Measurements from ENCODE around the gene DGKK.

The DGKK gene

DNA sequence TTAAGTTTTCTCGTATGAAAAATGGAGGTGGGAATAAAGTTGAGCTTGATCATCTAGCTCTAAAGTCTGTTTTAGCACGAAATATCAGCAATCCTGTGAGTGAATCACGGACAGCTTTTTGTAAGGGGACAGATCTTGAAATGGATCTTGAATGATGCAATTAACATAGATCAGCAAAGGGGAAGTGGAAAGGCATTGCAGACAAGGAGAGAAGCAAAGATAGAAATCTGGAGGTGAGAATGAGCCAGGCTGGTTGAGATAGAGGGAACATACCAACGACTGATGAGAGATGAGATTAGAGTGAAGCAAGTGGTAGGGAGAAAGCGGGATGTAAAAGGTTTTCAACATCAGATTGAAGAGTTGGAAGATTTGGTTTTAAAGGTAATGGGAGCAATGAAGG is 4.6 kb upstream of the DGKK start:
- TF ChIP-seq, protein P1, sequence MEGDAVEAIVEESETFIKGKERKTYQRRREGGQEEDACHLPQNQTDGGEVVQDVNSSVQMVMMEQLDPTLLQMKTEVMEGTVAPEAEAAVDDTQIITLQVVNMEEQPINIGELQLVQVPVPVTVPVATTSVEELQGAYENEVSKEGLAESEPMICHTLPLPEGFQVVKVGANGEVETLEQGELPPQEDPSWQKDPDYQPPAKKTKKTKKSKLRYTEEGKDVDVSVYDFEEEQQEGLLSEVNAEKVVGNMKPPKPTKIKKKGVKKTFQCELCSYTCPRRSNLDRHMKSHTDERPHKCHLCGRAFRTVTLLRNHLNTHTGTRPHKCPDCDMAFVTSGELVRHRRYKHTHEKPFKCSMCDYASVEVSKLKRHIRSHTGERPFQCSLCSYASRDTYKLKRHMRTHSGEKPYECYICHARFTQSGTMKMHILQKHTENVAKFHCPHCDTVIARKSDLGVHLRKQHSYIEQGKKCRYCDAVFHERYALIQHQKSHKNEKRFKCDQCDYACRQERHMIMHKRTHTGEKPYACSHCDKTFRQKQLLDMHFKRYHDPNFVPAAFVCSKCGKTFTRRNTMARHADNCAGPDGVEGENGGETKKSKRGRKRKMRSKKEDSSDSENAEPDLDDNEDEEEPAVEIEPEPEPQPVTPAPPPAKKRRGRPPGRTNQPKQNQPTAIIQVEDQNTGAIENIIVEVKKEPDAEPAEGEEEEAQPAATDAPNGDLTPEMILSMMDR (conservative IDR thresholded peaks at IDR 0.05; ENCODE audit: low read depth, low read length), result no peak
- H3K4me3 ChIP-seq (ENCODE audit: low read length), result no peak overlapping the region
- DNase-seq (ENCODE audit: low read depth), result no peak

DNA sequence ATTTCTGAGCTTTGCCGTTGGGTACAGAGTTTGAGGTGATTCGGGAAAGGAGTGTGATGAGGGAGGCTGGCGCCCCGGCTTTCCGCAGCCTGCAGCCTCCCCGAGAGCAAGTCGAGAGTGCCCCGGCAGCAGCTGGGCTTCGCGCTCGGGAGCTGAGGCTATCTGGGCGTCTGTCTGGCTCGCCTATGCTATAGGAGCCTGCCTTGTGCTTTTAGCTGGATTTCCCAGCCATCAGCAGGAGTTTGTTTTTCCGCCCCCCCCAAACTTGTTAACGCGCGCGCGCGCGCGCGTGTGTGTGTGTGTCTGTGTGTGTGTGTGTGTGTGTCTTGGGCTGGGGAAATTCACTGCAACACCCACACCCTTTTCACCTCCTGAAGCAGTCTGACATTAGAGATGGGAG is 765 bp upstream of the DGKK start:
- no peak overlapping the region for H3K4me3 ChIP-seq (ENCODE audit: low read length)
- TF ChIP-seq, protein P1 (conservative IDR thresholded peaks at IDR 0.05; ENCODE audit: low read depth, low read length), result no peak
- no peak for DNase-seq (ENCODE audit: low read depth)

DNA sequence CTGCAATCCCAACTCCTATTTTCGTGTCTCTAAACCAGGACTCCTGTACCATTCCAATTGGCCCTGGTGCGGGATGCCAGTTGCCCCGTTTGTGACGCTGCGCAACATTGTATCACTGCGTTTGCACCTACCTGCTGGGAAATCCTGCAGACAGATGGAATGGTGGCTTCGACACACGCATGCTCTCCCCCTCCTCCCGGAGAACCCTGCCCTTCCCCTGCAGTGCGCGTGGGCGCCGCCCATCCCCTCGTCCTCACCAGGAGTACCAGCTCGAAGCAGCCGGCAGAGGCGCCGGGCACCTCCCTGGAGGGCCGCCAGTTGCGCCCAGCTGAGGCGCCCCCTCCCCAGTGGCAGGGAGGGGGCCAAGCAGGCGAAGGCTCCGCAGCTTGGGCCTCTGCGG is 1.4 kb downstream of the DGKK start:
- DNase-seq (ENCODE audit: low read depth), result no peak
- TF ChIP-seq, protein P1 (conservative IDR thresholded peaks at IDR 0.05; ENCODE audit: low read depth, low read length), result no peak
- H3K4me3 ChIP-seq (ENCODE audit: low read length), result no peak overlapping the region

DNA sequence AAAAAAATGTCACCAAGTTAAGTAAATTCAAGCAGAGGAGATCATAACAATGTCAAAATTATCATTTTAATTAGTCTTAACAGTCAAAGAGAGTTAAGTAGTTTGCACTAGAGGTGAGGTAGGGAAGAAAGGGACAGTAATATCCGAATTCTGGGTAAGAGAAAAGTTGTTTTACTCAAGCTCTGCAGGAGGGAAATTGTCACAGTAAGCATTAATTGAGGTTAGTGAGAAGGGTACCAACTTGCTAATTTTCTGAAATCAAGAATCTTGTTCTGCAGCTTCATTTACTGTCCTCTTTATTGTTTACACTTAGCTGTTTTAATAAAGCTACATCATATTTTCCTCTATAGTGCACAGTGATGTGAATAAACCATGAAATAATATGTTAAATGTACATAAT is 11.0 kb downstream of the DGKK start:
- TF ChIP-seq, protein P1 (conservative IDR thresholded peaks at IDR 0.05; ENCODE audit: low read depth, low read length), result no peak
- no peak overlapping the region for H3K4me3 ChIP-seq (ENCODE audit: low read length)
- no peak for DNase-seq (ENCODE audit: low read depth)

DNA sequence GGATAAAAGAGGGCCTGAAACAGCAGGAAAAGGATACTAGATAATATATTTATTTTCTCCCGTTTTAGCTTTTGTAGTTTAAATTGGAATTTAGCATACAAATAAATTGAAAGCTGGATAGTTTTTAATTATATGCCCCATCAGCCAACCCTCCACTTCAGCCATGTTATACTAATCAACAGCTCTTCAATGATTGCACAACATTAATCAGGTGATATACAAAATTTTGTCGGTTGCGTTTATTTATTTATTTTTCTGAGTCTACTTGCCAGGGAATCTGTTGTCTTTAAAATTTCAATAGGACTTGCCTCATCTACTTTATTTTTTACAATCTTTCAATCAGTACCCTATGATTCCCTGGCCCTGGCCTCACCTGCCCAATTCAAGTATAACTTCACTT is 12.1 kb downstream of the DGKK start:
- TF ChIP-seq, protein P1 (conservative IDR thresholded peaks at IDR 0.05; ENCODE audit: low read depth, low read length), result no peak

DNA sequence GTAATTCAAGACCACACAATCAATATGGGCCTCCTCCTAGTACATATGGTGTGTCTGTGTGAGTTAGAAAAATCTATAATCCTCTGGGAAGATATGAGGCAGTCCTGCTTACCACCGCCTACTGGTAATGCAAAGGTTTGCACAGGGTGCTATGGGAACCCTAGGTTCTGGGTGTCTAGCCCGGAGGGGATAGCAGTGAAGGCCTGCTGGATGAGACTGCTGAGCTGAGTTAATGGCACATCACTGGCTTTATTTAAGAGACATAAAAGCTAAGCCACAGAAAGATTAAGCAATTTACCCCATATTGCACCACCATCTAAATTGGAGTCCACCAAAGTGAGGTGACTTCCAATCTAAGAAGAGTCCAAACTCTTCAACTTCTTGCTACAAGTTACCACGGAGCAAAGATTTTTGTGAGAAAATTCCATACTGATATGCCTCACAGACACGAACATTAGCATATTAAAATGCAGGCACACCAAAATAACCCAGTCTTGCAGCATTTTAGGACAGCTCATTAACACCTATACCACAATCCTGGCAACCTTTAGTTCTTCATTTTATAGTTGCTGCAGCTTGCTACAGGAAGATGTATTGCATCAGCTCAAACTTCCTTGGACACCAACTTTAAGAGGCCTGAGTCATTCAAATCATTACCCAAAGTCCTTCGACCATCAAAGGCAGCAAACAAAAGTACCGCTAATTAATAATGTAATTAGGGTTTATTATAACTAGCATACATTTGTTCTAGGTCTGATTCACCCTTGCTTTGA is 13.7 kb downstream of the DGKK start:
- TF ChIP-seq, protein P1 (conservative IDR thresholded peaks at IDR 0.05; ENCODE audit: low read depth, low read length), result no peak
- DNase-seq (ENCODE audit: low read depth), result no peak
- H3K4me3 ChIP-seq (ENCODE audit: low read length), result no peak overlapping the region

More for the DNA sequence above, 12.1 kb downstream of the DGKK start:
- no peak overlapping the region for H3K4me3 ChIP-seq (ENCODE audit: low read length)
- no peak for DNase-seq (ENCODE audit: low read depth)

DNA sequence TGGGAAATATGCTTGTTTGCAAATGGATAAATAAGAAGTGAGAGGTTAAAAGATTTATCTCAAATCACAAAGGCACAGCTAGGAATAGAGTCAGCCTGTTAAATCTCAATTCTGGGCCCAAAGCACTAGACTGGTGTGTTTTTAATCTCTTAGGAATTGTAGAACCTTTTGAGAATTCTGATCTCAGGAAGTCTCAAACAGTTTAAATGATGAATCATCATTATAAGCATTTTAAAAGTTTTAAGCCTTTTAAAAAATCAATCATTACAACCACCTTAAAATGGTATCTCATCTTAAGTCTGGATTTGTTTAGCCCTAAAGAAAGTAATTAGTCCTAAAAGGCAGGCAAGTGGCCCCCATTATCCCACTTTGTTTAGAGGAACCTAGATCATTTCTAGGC is 17.8 kb downstream of the DGKK start:
- TF ChIP-seq, protein P1 (conservative IDR thresholded peaks at IDR 0.05; ENCODE audit: low read depth, low read length), result no peak
- no peak overlapping the region for H3K4me3 ChIP-seq (ENCODE audit: low read length)
- no peak for DNase-seq (ENCODE audit: low read depth)
